HepG2 (cell line): ENCODE data around the gene ZBTB37. TPM values are rescaled to one million over a fixed set of nuclear protein-coding genes. Genes with fewer than 3 reads are reported as not detected.

ENCODE experiments used
- ATRX ChIP-seq: sonication (generic); formaldehyde crosslinking; IDR thresholded peaks from 2 replicates; pipeline ENCODE4 v1.4.0; 2020; ENCODE audit warnings: missing genetic modification reagents, borderline replicate concordance
- ERF ChIP-seq: IDR thresholded peaks from 2 replicates; pipeline ENCODE4 v1.6.1; 2018; ENCODE audit warnings: missing biosample characterization, missing genetic modification reagents
- GATA4 ChIP-seq: sonication (generic); IDR thresholded peaks from 2 replicates; pipeline ENCODE4 v1.6.1; 2016; ENCODE audit warnings: antibody characterized with exemption, low read depth, borderline replicate concordance
- JUND ChIP-seq: sonication (generic); formaldehyde crosslinking; IDR thresholded peaks from 2 replicates; pipeline ENCODE4 v1.8.0; 2022; ENCODE audit warnings: mild to moderate bottlenecking, missing genetic modification reagents
- NR3C1 ChIP-seq: sonication (generic); formaldehyde crosslinking; IDR thresholded peaks from 2 replicates; pipeline ENCODE4 v1.4.0; 2020; ENCODE audit warnings: missing genetic modification reagents
- SOX5 ChIP-seq: IDR thresholded peaks from 2 replicates; pipeline ENCODE4 v1.6.1; 2016; ENCODE audit warnings: borderline replicate concordance
- SRSF9 ChIP-seq: fragments of 200-400 bp; formaldehyde crosslinking; IDR thresholded peaks from 2 replicates; pipeline ENCODE4 v1.6.1; 2018; ENCODE audit warnings: borderline replicate concordance, mild to moderate bottlenecking, low read depth, low read length; ENCODE audit not compliant: insufficient read depth, poor library complexity, severe bottlenecking
- ZBTB25 ChIP-seq: IDR thresholded peaks from 2 replicates; pipeline ENCODE4 v1.6.1; 2018; ENCODE audit warnings: missing genetic modification reagents
- ZNF546 ChIP-seq: sonication (generic); formaldehyde crosslinking; conservative IDR thresholded peaks from 2 replicates; pipeline ENCODE4 v1.8.1; 2023; ENCODE audit warnings: mild to moderate bottlenecking, missing genetic modification reagents
- ZNF552 ChIP-seq: sonication (generic); formaldehyde crosslinking; IDR thresholded peaks from 2 replicates; pipeline ENCODE4 v1.9.0; 2022; ENCODE audit warnings: missing genetic modification reagents, mild to moderate bottlenecking, borderline replicate concordance
- ZNF577 ChIP-seq: sonication (generic); formaldehyde crosslinking; IDR thresholded peaks from 2 replicates; pipeline ENCODE4 v1.4.0; 2020; ENCODE audit warnings: mild to moderate bottlenecking, low read depth, missing genetic modification reagents, borderline replicate concordance
- ZNF609 ChIP-seq: sonication (generic); formaldehyde crosslinking; IDR thresholded peaks from 2 replicates; pipeline ENCODE4 v1.4.0; 2020; ENCODE audit warnings: mild to moderate bottlenecking, missing genetic modification reagents, borderline replicate concordance
- ZNF768 ChIP-seq: sonication (generic); formaldehyde crosslinking; IDR thresholded peaks from 2 replicates; pipeline ENCODE4 v1.4.0; 2020; ENCODE audit warnings: missing genetic modification reagents
- ZNF777 ChIP-seq: sonication (generic); formaldehyde crosslinking; IDR thresholded peaks from 2 replicates; pipeline ENCODE4 v1.4.0; 2020; ENCODE audit warnings: missing genetic modification reagents
- ZSCAN31 ChIP-seq: sonication (generic); formaldehyde crosslinking; IDR thresholded peaks from 2 replicates; pipeline ENCODE4 v1.5.0; 2020; ENCODE audit warnings: low read depth, mild to moderate bottlenecking, missing genetic modification reagents
- polyA plus RNA-seq, 8 experiments: library from polyadenylated mRNA; depleted of rRNA in 3 of 8; stranded (reverse) in 7 of 8; unstranded in 1 of 8; fragments of >200 nt; fragmentation: Illumina TruSeq in 4 of 8; extraction: Trizol in 4 of 8; gene quantifications; 2 replicates each; pipeline versions ENCODE4 v1.2.1 to v1.2.3, GENCODE V29; 2011 to 2016; ENCODE audit warnings: low read depth in 4 of 8, missing spikeins in 1 of 8, mixed read lengths in 1 of 8; ENCODE audit not compliant: insufficient read depth in 1 of 8
- total RNA-seq, 5 experiments: library from RNA; depleted of rRNA; stranded (reverse); fragments of >200 nt; fragmentation: Illumina TruSeq; extraction: Trizol; gene quantifications; 2 replicates each; pipeline ENCODE4 v1.2.3, GENCODE V29; 2016; ENCODE audit warnings: low read depth in 1 of 5
- TF ChIP-seq, protein P1 (sequence below): sonication (generic); formaldehyde crosslinking; IDR thresholded peaks from 2 replicates; pipeline ENCODE4 v1.5.1; 2020; ENCODE audit warnings: mild to moderate bottlenecking, missing genetic modification reagents, borderline replicate concordance
- TF ChIP-seq, protein P2 (sequence below): sonication (generic); formaldehyde crosslinking; IDR thresholded peaks from 2 replicates; pipeline ENCODE4 v1.4.0; 2020; ENCODE audit warnings: missing genetic modification reagents

ZBTB37 gene
- total and polyA plus RNA-seq, 2 of the 13 experiments (the other 11 are each of a cell fraction or from before 2014, with no cell fraction given): 2.6 to 7.7 TPM

- no peak for TF ChIP-seq SRSF9
- TF ChIP-seq ZNF609: no peak
- no peak for TF ChIP-seq ZNF552 (CRISPR knock-in tag)
- no peak for TF ChIP-seq JUND (CRISPR knock-in tag)
- TF ChIP-seq, protein P1, sequence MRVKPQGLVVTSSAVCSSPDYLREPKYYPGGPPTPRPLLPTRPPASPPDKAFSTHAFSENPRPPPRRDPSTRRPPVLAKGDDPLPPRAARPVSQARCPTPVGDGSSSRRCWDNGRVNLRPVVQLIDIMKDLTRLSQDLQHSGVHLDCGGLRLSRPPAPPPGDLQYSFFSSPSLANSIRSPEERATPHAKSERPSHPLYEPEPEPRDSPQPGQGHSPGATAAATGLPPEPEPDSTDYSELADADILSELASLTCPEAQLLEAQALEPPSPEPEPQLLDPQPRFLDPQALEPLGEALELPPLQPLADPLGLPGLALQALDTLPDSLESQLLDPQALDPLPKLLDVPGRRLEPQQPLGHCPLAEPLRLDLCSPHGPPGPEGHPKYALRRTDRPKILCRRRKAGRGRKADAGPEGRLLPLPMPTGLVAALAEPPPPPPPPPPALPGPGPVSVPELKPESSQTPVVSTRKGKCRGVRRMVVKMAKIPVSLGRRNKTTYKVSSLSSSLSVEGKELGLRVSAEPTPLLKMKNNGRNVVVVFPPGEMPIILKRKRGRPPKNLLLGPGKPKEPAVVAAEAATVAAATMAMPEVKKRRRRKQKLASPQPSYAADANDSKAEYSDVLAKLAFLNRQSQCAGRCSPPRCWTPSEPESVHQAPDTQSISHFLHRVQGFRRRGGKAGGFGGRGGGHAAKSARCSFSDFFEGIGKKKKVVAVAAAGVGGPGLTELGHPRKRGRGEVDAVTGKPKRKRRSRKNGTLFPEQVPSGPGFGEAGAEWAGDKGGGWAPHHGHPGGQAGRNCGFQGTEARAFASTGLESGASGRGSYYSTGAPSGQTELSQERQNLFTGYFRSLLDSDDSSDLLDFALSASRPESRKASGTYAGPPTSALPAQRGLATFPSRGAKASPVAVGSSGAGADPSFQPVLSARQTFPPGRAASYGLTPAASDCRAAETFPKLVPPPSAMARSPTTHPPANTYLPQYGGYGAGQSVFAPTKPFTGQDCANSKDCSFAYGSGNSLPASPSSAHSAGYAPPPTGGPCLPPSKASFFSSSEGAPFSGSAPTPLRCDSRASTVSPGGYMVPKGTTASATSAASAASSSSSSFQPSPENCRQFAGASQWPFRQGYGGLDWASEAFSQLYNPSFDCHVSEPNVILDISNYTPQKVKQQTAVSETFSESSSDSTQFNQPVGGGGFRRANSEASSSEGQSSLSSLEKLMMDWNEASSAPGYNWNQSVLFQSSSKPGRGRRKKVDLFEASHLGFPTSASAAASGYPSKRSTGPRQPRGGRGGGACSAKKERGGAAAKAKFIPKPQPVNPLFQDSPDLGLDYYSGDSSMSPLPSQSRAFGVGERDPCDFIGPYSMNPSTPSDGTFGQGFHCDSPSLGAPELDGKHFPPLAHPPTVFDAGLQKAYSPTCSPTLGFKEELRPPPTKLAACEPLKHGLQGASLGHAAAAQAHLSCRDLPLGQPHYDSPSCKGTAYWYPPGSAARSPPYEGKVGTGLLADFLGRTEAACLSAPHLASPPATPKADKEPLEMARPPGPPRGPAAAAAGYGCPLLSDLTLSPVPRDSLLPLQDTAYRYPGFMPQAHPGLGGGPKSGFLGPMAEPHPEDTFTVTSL (CRISPR knock-in tag): no peak
- TF ChIP-seq GATA4: 0 out of 2 replicates have a peak, but pooled peaks have one; percentile 9
- TF ChIP-seq ERF: no peak
- TF ChIP-seq, protein P2, sequence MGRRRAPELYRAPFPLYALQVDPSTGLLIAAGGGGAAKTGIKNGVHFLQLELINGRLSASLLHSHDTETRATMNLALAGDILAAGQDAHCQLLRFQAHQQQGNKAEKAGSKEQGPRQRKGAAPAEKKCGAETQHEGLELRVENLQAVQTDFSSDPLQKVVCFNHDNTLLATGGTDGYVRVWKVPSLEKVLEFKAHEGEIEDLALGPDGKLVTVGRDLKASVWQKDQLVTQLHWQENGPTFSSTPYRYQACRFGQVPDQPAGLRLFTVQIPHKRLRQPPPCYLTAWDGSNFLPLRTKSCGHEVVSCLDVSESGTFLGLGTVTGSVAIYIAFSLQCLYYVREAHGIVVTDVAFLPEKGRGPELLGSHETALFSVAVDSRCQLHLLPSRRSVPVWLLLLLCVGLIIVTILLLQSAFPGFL (CRISPR knock-in tag): no peak
- 0 out of 2 replicates have a peak, but pooled peaks have one; percentile 17 for TF ChIP-seq ZNF768
- no peak for TF ChIP-seq NR3C1 (CRISPR knock-in tag)
- no peak for TF ChIP-seq SOX5 (CRISPR knock-in tag)
- TF ChIP-seq ZNF546 (CRISPR knock-in tag): no peak
- no peak for TF ChIP-seq ATRX (CRISPR knock-in tag)
- no peak for TF ChIP-seq ZNF777 (CRISPR knock-in tag)
- no peak for TF ChIP-seq ZNF577 (CRISPR knock-in tag)
- TF ChIP-seq ZSCAN31 (CRISPR knock-in tag): no peak
- no peak for TF ChIP-seq ZBTB25 (CRISPR knock-in tag)
Measured at GRCh38 chr1:173823781-173824314, 44.3 kb upstream of the ZBTB37 start (continued).
